Activated CD8-positive, alpha-beta memory T cell treated with anti-CD3 and anti-CD28 coated beads, Interleukin-2, amount 50 U/mL, for 24 hours (primary cell): ENCODE data around the gene CHST7.
"Not testable (repeated sequence)": the region's sequence is repeated elsewhere in the genome, so short reads cannot be mapped to it uniquely, and the experiment has no call there.

ENCODE experiments used
- DNase-seq: peaks from one replicate; pipeline ENCODE4 v3.0.0-alpha.2; 2020; ENCODE audit errors: extremely low read depth

The CHST7 gene

GRCh38 chrX:46573331-46573891, at the start of gene CHST7:
Gene CHST7 (plus strand): TSS chrX:46573765. CDS start chrX:46573932, 167 bp downstream.
- no peak for DNase-seq

GRCh38 chrX:46528640-46529039, 44.9 kb upstream of the CHST7 start:
- DNase-seq = not testable (repeated sequence)

DNA sequence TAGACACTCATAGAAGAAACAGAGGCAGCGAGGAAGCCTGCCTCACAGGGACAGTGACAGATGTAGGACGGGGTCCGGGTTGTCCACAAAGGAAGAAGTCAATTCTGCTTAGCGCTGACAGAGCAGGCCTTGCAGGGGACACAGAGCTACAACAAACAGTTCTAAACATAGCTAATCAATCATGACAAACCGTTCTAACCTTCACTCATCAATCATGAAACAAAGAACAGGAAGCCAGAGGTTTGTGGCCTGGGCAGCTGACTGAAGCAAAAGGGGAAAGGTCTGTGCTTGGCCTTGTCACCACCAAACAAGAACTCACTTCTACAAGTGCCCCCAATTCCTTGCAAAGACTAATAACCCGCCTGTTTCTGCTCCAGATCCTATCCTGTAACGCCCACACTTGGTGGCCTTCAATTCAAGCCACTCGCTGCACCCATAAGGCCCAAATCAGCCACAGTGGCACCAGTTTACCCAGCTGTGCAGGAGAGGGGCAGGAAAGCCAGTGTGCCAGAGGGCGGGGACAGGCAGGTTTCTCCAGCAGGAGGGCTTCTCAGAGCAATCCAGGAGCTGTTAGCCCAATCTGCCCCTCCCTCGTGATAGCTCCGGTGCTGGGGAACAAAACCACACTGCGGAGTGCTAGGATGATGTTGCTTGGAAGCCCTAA, 43.7 kb upstream of the CHST7 start:
- not testable (repeated sequence) for DNase-seq

DNA sequence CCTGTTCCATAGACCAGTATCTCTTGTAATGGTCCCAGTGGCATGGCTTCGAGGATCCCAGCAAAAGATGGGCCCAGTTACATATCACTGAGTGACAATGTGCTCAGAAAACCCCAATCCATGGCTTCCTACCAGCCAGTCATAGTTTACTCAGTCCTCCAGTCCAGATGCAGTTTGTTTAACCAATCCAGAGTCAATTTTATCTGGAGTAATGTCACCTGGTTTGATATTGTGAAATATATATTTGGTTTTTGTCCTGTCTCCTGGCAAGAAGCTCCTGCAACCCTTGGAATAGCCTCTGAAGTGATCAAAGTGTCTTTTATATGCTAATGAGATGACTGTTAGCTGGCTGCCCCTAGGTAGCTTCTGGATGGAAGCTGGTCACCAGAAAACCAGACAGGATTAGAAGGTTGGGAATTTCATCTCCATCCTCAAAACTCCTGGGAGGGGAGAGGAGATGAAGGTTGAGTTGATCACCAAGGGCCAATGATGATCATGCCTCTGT, 43.1 kb upstream of the CHST7 start:
- DNase-seq = not testable (repeated sequence)

- DNase-seq = no peak
Measured at GRCh38 chrX:46531442-46531841, 42.1 kb upstream of the CHST7 start.

- DNase-seq = no peak
Measured at GRCh38 chrX:46543441-46543840, 30.1 kb upstream of the CHST7 start.

DNA sequence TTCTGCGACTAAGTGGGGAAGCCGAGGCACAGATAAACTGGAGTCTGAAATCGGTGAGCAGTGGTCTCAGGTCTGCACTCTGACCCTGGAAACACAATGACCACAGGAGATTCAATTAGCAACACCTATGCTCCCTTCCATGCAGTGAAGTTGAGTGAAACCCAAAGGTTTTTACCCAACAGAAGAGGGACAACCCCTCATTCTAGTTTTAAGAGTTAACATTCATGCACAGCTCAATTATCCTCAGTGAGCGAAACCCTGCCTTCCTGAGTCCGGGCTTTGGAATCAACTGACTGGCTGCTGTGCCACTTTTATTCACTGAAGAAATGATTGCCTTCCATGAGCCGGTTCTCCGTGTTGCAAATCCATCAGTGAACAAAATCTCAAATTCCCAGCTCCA, 29.0 kb upstream of the CHST7 start:
- not testable (repeated sequence) for DNase-seq

DNA sequence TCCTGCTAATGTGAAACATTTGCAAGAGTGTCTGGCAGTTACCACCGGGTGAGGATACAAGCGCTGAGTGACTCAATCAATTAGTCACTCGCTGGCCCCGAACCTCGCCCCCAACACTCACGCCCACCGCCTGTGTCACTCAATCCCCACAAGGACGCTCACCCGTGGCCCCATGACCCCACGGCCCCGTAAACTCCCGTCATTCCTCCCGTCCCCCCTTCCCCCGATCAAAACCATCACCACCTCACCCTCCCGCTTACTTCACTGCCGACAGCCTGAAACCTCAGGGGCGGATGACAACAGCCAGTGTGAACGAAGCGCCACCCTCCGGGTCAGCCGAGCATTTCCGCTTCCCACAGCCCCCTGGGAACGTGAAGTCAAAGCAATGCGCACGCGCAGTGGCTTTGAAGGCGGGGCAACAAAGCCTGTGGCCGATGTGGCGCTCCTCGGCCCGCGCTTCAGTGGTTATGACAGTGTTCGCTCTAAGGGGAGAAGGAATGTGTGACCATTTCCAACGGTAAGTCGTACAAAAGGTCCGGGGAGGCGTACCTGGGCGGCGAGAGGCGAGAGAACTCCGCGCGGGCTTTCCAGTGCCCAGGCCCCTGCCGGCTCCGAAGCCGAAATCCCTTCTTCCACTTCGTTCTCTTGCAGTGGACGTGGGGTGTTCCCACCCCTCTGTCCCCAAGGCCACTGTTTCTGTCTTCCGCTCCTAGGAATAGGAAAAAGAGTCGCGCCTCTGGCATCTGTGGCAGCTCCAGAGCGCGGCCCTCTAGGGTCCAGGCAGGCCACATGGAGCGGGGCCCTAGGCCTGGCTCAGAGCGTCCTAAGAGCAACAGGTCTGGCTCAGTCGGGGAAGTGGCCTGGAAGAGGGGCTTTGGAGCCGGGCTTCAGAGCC, 28.2 kb upstream of the CHST7 start, which contains the start of gene ZNF674:
TSS of gene ZNF674 (minus strand) at position 311 of the 895 bp plus-strand sequence. CDS start 3,334 bp downstream, outside the sequence.
- peak; percentile 88 for DNase-seq

- DNase-seq = no peak
Measured at GRCh38 chrX:46547857-46548256, 25.7 kb upstream of the CHST7 start.

DNA sequence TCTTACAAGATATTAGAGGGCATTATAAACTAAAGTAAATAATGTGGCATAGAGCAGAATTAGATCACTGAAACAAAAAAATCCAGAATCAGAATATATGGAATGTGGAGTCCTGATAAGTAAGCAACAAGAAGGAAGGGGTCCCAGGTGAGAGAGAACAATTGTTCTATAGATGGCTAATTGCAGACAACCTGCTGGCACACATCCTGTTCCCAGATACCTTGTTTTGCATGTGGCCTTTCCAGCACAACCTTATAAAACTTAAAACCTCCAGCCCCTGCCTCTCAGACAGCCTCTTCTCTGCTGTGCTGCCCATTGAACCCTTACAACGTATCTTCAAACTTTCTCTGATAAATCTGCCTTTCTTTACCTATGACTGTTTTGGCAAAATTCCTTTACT, 23.7 kb upstream of the CHST7 start:
- DNase-seq = no peak

- no peak for DNase-seq
Measured at GRCh38 chrX:46551494-46552128, 22.0 kb upstream of the CHST7 start.

DNA sequence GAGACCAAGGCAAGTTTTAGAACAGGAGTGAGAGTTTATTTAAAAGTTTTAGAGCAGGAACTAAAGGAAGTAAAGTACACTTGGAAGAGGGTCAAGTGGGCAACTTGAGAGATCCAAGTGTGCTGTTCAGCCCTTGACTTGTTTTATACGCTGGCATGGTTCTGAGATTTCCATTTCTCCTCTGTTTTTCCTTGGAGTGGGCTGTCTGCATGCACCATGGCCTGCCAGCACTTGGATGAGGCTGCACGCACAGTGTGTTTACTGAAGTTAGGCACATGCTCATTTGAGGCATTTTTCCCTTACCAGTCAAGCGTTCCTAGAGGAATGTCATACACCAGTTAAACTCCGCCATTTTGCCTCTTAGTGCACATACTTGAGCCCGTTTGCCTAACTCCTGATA, 19.6 kb upstream of the CHST7 start:
- DNase-seq = no peak

GRCh38 chrX:46554942-46555341, 18.6 kb upstream of the CHST7 start:
- no peak for DNase-seq

DNA sequence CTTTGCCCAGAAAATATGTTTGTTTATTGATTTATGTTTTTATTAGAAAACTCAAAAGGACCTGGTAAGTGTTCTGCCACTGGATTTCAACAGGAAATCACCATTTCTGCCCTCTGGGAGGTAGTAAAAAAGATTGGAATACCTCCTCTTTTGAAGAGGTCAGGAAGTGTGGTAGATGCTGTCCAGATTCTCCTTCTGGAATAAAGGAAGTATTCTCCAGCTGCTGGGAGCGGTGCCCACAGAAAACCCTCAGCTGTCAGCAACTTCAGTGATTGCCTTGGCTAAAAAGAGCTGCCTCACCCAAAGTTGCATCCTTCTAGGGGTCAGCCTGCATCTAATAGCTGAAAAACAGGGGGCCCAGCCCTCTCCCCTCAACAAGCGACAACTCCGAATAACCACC, 14.5 kb upstream of the CHST7 start:
- DNase-seq = no peak

DNA sequence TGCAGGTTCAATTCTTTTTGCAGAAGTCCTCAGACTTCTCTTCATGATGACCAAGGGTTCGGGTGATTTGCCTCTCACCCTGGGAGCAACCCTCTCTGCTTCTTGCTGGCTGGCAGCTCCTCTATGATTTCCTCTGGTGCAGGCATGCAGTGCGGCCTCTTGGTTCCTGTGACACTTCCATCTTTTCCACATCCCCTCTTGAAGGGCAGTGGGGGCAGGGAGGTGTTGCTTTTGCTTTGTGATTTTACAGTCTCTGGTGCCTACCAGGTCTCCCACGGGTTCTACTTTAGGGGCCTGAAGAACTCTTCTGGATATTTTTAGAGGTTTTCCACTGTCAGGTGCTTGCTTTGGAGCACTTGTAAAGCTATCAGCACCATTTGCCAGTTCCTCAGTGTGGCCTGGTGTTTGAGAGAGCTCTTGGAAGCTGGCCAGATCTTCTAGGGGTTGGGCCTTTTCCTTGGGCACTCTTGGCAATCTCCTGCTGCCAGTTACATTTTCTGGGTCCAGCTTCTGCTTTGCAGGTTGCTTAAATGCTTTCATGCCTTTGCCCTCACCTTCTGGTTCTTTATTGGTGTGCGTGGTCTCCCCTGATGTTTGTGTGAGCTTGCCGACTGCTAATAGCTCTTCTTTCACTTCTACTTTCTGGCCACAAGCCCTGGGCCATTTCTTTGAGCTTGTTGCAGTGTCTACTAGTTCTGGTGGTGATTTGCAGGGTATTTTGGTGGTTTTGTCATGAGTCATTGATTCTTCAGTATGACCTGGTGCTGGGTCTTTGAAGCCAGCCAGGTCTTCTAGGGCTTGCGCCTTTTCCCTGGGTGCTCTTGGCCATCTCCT, 11.5 kb upstream of the CHST7 start:
- no peak for DNase-seq

DNA sequence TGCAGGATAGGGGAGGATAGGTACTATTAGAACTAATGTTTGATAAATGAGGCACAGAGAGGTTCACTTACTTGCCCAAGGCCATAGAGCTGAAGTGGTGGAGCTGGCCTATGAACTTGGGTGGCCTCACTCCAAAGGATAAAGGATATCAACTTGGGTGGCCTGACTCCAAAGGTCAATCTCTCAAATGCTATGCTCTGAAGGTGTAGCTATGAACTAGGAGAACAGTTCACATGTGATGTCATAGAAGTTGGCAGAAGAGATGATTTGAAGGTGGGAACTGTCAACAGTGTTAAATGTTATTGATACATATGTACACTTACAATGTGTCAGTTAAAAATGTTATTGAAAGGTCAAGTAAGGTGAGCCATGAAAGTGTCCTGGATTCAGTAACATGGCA, 6.2 kb upstream of the CHST7 start:
- no peak for DNase-seq

DNA sequence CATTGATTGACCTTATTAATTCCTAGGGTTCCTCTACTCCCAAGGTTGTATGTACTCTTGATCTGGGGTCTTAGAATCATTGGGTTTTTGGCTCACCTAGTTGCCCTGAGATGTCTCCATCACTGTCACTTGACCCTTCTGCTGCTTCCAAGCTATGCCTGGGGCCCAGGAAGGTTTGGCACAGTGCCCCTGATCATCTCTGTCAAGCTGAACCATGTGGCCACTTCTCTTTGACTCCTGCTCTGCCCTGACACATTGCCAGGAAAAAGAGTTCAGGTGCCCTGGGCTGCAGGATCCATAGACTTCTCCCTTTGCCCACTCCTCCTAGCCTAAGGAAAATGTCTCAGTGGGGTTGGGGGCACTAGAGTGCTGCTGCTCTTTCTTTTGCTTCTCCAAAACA, 3.9 kb upstream of the CHST7 start:
- no peak for DNase-seq

- no peak for DNase-seq
Measured at GRCh38 chrX:46571423-46572339, 1.9 kb upstream of the CHST7 start.

DNA sequence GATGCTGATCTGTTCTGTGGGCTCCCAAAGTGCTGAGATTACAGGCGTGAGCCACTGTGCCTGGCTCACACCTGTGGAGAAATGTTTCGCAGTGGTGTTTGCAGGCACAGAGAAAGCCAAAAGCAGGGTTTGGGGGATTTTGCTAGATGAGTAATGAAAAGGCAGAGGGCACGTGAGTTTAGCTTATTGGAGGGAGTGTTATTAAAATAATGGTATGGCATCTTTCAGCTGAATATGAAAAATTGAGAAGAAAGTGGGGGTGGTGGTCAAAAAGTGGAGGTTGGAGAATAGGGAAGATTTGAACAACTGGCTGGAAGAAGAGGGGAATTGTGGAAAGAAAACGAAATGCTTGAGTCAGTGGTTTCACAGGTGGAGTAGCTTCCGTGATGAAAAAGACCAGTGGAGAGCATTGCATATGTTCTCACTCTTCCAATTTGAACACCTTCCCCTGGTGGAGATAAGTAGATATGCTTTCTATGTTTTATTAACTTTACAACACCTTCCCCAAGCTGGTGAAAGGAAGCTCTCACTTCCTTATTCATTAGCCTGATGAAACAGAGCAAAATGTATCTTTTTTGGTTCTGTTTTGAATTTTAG, 1.1 kb upstream of the CHST7 start:
- DNase-seq = no peak
